Duodenal mucosa (tissue), 2 donors: ENCODE data around the gene ZNF497.
"Not testable (repeated sequence)": the region's sequence is repeated elsewhere in the genome, so short reads cannot be mapped to it uniquely, and the experiment has no call there.

Source experiments
- H3K27ac ChIP-seq: one replicate; pipeline ENCODE4 v1.7.0; 2013; ENCODE audit warnings: low read depth, low read length
- H3K27me3 ChIP-seq, 2 donors: one replicate each; pipeline ENCODE4 v1.7.0; 2013; ENCODE audit warnings: low read length in 2 of 2, control low read depth in 1 of 2; ENCODE audit not compliant: insufficient read depth in 2 of 2, control insufficient read depth in 1 of 2
- H3K36me3 ChIP-seq, 2 donors: one replicate each; pipeline ENCODE4 v1.7.0; 2013; ENCODE audit warnings: low read length in 2 of 2, control low read depth in 1 of 2; ENCODE audit not compliant: insufficient read depth in 2 of 2, control insufficient read depth in 1 of 2
- H3K4me1 ChIP-seq, 2 donors: one replicate each; pipeline ENCODE4 v1.7.0; 2013; ENCODE audit warnings: low read length in 2 of 2, control low read depth in 1 of 2; ENCODE audit not compliant: insufficient read depth in 2 of 2, control insufficient read depth in 1 of 2
- H3K4me3 ChIP-seq, 2 donors: one replicate each; pipeline ENCODE4 v1.7.0; 2013; ENCODE audit warnings: low read length in 2 of 2, low read depth in 1 of 2
- H3K9ac ChIP-seq, 2 donors: one replicate each; pipeline ENCODE4 v1.7.0; 2013; ENCODE audit warnings: low read length in 2 of 2, low read depth in 1 of 2
- H3K9me3 ChIP-seq, 2 donors: one replicate each; pipeline ENCODE4 v1.7.0; 2013; ENCODE audit warnings: low read length in 2 of 2, control low read depth in 1 of 2; ENCODE audit not compliant: control insufficient read depth in 1 of 2

The ZNF497 gene

GRCh38 chr19:58381460-58382212 is 19.1 kb upstream of the ZNF497 start:
- Histone ChIP-seq H3K27me3 (no peaks in the 10 kb centered on the region), H3K27ac (peak overlapping the region; percentile 75), H3K9me3 (no peaks in the 10 kb centered on the region), H3K4me1 (peaks cover 23 to 34% of the 10 kb centered on the region in 2 donors), H3K9ac (peak overlapping the region; percentile 72 to 76), H3K4me3 (peak overlapping the region; percentile 76 to 90), H3K36me3 (no peaks in the 10 kb centered on the region)

- peak within 1 kb of the TSS; percentile 84 for H3K27ac ChIP-seq
- peaks cover 19 to 31% of the 10 kb centered on the region in 2 donors for H3K4me1 ChIP-seq
- no peaks in the 10 kb centered on the region for H3K36me3 ChIP-seq
- H3K9me3 ChIP-seq, result no peaks in the 10 kb centered on the region
- H3K4me3 ChIP-seq, result peak within 1 kb of the TSS; percentile 85 to 90
- no peaks in the 10 kb centered on the region for H3K27me3 ChIP-seq
- H3K9ac ChIP-seq, result peak within 1 kb of the TSS; percentile 72 to 88
Measured at GRCh38 chr19:58380662-58381459, 18.3 kb upstream of the ZNF497 start, which contains the start of gene ZNF837. Gene ZNF837 (minus strand): TSS chr19:58381030. CDS start chr19:58369332, 11,698 bp downstream.

- peak overlapping the region; percentile 71 to 88 for H3K9ac ChIP-seq
- H3K27me3 ChIP-seq, result no peaks in the 10 kb centered on the region
- no peaks in the 10 kb centered on the region for H3K9me3 ChIP-seq
- H3K4me1 ChIP-seq, result peaks cover 15 to 24% of the 10 kb centered on the region in 2 donors
- peak overlapping the region; percentile 85 to 90 for H3K4me3 ChIP-seq
- peak overlapping the region; percentile 84 for H3K27ac ChIP-seq
- no peaks in the 10 kb centered on the region for H3K36me3 ChIP-seq
Measured at GRCh38 chr19:58380037-58380661, 17.6 kb upstream of the ZNF497 start.

GRCh38 chr19:58379246-58379645 is 16.7 kb upstream of the ZNF497 start:
- Histone ChIP-seq H3K27me3 (no peaks in the 10 kb centered on the region), H3K36me3 (no peaks in the 10 kb centered on the region), H3K27ac (no peak overlapping the region), H3K4me1 (peaks cover 15 to 22% of the 10 kb centered on the region in 2 donors), H3K9me3 (no peaks in the 10 kb centered on the region), H3K9ac (no peak overlapping the region), H3K4me3 (no peak overlapping the region)

- not testable (repeated sequence) for H3K36me3 ChIP-seq, H3K9me3 ChIP-seq, H3K27ac ChIP-seq, H3K27me3 ChIP-seq, H3K4me3 ChIP-seq, H3K9ac ChIP-seq
- peaks cover 10 to 16% of the 10 kb centered on the region in 2 donors for H3K4me1 ChIP-seq
Measured at GRCh38 chr19:58376724-58377123, 14.2 kb upstream of the ZNF497 start.

GRCh38 chr19:58374200-58374599 is 11.6 kb upstream of the ZNF497 start:
- H3K27me3 ChIP-seq, result no peaks in the 10 kb centered on the region
- no peaks in the 10 kb centered on the region for H3K9me3 ChIP-seq
- no peak overlapping the region for H3K4me3 ChIP-seq
- H3K9ac ChIP-seq, result no peak overlapping the region
- peaks cover 0 to 3% of the 10 kb centered on the region in 2 donors for H3K4me1 ChIP-seq
- no peaks in the 10 kb centered on the region for H3K36me3 ChIP-seq
- H3K27ac ChIP-seq, result no peak overlapping the region

- H3K36me3 ChIP-seq, result no peaks in the 10 kb centered on the region
- no peaks in the 10 kb centered on the region for H3K4me1 ChIP-seq
- H3K9me3 ChIP-seq, result no peaks in the 10 kb centered on the region
- no peaks in the 10 kb centered on the region for H3K27me3 ChIP-seq
- no peak overlapping the region for H3K27ac ChIP-seq
- H3K4me3 ChIP-seq, result no peak overlapping the region
- H3K9ac ChIP-seq, result no peak overlapping the region
Measured at GRCh38 chr19:58372311-58373133, 10.0 kb upstream of the ZNF497 start.

- Histone ChIP-seq H3K36me3 (no peaks in the 10 kb centered on the region), H3K4me1 (no peaks in the 10 kb centered on the region), H3K27me3 (no peaks in the 10 kb centered on the region), H3K27ac (no peak overlapping the region), H3K4me3 (no peak overlapping the region), H3K9me3 (no peaks in the 10 kb centered on the region), H3K9ac (no peak overlapping the region)
Measured at GRCh38 chr19:58368561-58369360, 6.2 kb upstream of the ZNF497 start.
